OCI-LY1 (cell line): ENCODE measurements around the gene TOMM6.

Experiments used
- H2AFZ ChIP-seq: fragments of 200-600 bp; sonication (generic), shearing (Covaris generic); 2 replicates; pipeline ENCODE4 v1.6.0; 2014; ENCODE audit warnings: antibody characterized with exemption, mild to moderate bottlenecking, low read length
- H3F3A ChIP-seq: fragments of 200-600 bp; sonication (generic), shearing (Covaris generic); 2 replicates; pipeline ENCODE4 v1.6.0; 2014; ENCODE audit warnings: mild to moderate bottlenecking, antibody characterized with exemption, low read length, moderate library complexity; ENCODE audit not compliant: insufficient read depth
- H3K27ac ChIP-seq: fragments of 200-600 bp; sonication (generic); 2 replicates; pipeline ENCODE4 v1.5.1; 2014; ENCODE audit warnings: low read length, mixed run types, mild to moderate bottlenecking, low read depth; ENCODE audit not compliant: poor library complexity, severe bottlenecking
- H3K27me3 ChIP-seq: fragments of 200-600 bp; sonication (generic); 2 replicates; pipeline ENCODE4 v1.6.0; 2014; ENCODE audit warnings: antibody characterized with exemption, mild to moderate bottlenecking, low read length, moderate library complexity; ENCODE audit not compliant: insufficient read depth
- H3K36me3 ChIP-seq: fragments of 200-600 bp; sonication (generic); 2 replicates; pipeline ENCODE4 v1.6.1; 2014; ENCODE audit warnings: mild to moderate bottlenecking, antibody characterized with exemption, low read length, moderate library complexity, mixed read lengths; ENCODE audit not compliant: insufficient read depth
- H3K4me1 ChIP-seq: fragments of 200-600 bp; sonication (generic); 2 replicates; pipeline ENCODE4 v1.5.1; 2014; ENCODE audit warnings: mild to moderate bottlenecking, low read length, moderate library complexity; ENCODE audit not compliant: insufficient read depth, severe bottlenecking
- H3K4me2 ChIP-seq: fragments of 200-600 bp; sonication (generic), shearing (Covaris generic); 2 replicates; pipeline ENCODE4 v1.6.1; 2014; ENCODE audit warnings: low read length
- H3K4me3 ChIP-seq: fragments of 200-600 bp; sonication (generic); 2 replicates; pipeline ENCODE4 v1.5.1; 2014; ENCODE audit warnings: low read length, low read depth, mild to moderate bottlenecking, mixed read lengths; ENCODE audit not compliant: poor library complexity, severe bottlenecking
- H3K79me2 ChIP-seq: fragments of 200-600 bp; shearing (Covaris generic); 2 replicates; pipeline ENCODE4 v1.6.1; 2016; ENCODE audit warnings: mixed run types, low read length, mixed read lengths; ENCODE audit not compliant: insufficient read depth
- H3K9ac ChIP-seq: fragments of 200-600 bp; sonication (generic), shearing (Covaris generic); 2 replicates; pipeline ENCODE4 v1.6.1; 2014; ENCODE audit warnings: mild to moderate bottlenecking, low read length, mixed read lengths
- H3K9me2 ChIP-seq: fragments of 200-600 bp; sonication (generic), shearing (Covaris generic); 2 replicates; pipeline ENCODE4 v1.6.1; 2014; ENCODE audit warnings: low read depth, mild to moderate bottlenecking, low read length, mixed read lengths
- H3K9me3 ChIP-seq: fragments of 200-600 bp; shearing (Covaris generic); 2 replicates; pipeline ENCODE4 v1.6.1; 2014; ENCODE audit warnings: low read length, mixed read lengths
- H4K20me1 ChIP-seq: fragments of 200-600 bp; sonication (generic), shearing (Covaris generic); 2 replicates; pipeline ENCODE4 v1.6.0; 2016; ENCODE audit warnings: mild to moderate bottlenecking, low read length; ENCODE audit not compliant: insufficient read depth
- EZH2 ChIP-seq: fragments of 200-600 bp; sonication (generic), shearing (Covaris generic); IDR thresholded peaks from 2 replicates; pipeline ENCODE4 v1.8.0; 2017; ENCODE audit warnings: borderline replicate concordance, mixed run types, mild to moderate bottlenecking, antibody characterized with exemption, low read length, moderate library complexity, mixed read lengths
- TF ChIP-seq, protein P1 (sequence below): fragments of 200-600 bp; sonication (generic), shearing (Covaris generic); IDR thresholded peaks from 2 replicates; pipeline ENCODE4 v1.5.1; 2017; ENCODE audit warnings: mild to moderate bottlenecking, antibody characterized with exemption, low read length, moderate library complexity, mixed read lengths

TOMM6 gene

DNA sequence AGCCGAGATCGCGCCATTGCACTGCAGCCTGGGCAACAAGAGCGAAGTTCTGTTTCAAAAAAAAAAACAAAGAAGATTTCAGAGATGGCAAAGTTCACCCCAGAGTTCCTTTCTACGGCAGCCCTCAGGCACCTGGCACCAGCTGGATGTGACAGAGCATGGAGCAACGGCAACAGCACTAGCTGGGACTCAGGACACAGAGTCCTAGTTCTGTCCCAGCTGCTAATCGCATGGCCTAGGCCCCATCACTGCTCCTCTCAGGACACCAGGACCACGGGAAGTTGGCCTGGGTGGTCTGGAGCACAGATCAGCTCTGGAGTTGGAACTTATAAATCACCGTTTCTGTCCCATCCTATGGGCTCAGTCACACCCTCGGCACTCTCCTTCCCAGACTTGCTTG, 41.4 kb upstream of the TOMM6 start:
- Histone ChIP-seq H3K4me2 (no peak overlapping the region), H3K4me1 (no peaks in the 10 kb centered on the region), H3K27ac (no peak overlapping the region), H3K9me3 (no peaks in the 10 kb centered on the region), H3F3A (no peaks in the 10 kb centered on the region), H2AFZ (no peak overlapping the region), H3K27me3 (no peaks in the 10 kb centered on the region), H3K9me2 (no peaks in the 10 kb centered on the region), H3K79me2 (no peaks in the 10 kb centered on the region), H3K36me3 (no peaks in the 10 kb centered on the region), H3K9ac (no peak overlapping the region), H3K4me3 (no peak overlapping the region), H4K20me1 (no peaks in the 10 kb centered on the region)
- TF ChIP-seq EZH2 = no peak
- TF ChIP-seq, protein P1, sequence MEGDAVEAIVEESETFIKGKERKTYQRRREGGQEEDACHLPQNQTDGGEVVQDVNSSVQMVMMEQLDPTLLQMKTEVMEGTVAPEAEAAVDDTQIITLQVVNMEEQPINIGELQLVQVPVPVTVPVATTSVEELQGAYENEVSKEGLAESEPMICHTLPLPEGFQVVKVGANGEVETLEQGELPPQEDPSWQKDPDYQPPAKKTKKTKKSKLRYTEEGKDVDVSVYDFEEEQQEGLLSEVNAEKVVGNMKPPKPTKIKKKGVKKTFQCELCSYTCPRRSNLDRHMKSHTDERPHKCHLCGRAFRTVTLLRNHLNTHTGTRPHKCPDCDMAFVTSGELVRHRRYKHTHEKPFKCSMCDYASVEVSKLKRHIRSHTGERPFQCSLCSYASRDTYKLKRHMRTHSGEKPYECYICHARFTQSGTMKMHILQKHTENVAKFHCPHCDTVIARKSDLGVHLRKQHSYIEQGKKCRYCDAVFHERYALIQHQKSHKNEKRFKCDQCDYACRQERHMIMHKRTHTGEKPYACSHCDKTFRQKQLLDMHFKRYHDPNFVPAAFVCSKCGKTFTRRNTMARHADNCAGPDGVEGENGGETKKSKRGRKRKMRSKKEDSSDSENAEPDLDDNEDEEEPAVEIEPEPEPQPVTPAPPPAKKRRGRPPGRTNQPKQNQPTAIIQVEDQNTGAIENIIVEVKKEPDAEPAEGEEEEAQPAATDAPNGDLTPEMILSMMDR = no peak

DNA sequence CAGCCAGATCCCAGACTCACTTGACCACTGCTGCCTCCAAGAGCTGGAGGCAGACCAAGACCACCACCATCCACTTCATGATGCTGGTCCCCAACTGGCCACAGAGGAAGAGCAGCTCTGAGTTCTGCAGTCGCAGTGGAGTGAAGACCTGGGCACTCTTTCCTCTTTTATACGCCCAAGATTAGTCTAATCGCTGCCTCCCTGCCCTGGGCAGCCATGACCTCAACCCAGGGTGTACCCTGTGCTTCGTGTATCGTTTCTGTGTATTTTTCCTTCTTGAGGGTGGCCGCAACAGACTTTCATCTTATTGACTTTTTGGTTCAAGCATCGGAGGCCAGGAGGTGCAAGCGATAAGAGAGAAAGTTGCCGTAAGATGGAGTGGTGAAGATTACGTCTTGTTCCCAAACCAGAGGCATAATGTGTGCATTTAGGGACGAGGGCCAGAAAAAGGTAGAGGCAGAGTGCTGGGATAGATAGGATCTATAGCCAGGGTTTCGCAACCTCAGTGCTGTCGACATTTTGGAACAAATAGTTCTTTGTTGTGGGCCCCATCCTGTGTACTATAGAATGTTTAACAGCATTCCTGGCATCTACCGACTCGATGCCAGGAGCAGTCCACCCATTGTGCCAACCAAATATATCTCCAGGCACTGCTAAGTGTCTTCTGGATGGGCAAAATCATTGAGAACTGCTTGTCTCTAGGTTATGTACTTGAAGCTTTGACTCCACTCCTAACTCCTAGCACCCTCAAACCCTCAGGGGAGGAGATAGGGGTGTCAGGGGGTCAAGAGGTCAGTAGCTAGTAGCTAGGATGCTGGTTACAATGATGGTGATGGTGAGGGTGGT, 40.0 kb upstream of the TOMM6 start, which contains the start of gene PGC:
Gene PGC, minus strand, starts transcription at position 142 of the 846 bp plus-strand sequence. Its CDS starts 63 bp downstream, at position 79.
- no peaks in the 10 kb centered on the region for H3K36me3 ChIP-seq
- H3K27ac ChIP-seq = no peak within 1 kb of the TSS
- H3K79me2 ChIP-seq = no peaks in the 10 kb centered on the region
- H3F3A ChIP-seq = no peaks in the 10 kb centered on the region
- no peak within 1 kb of the TSS for H3K4me3 ChIP-seq
- TF ChIP-seq, protein P1 = no peak
- no peak for TF ChIP-seq EZH2
- H3K4me2 ChIP-seq = no peak within 1 kb of the TSS
- H3K9me2 ChIP-seq = no peaks in the 10 kb centered on the region
- no peaks in the 10 kb centered on the region for H3K9me3 ChIP-seq
- H3K4me1 ChIP-seq = no peaks in the 10 kb centered on the region
- no peaks in the 10 kb centered on the region for H4K20me1 ChIP-seq
- no peak within 1 kb of the TSS for H2AFZ ChIP-seq
- no peaks in the 10 kb centered on the region for H3K27me3 ChIP-seq
- H3K9ac ChIP-seq = no peak within 1 kb of the TSS

DNA sequence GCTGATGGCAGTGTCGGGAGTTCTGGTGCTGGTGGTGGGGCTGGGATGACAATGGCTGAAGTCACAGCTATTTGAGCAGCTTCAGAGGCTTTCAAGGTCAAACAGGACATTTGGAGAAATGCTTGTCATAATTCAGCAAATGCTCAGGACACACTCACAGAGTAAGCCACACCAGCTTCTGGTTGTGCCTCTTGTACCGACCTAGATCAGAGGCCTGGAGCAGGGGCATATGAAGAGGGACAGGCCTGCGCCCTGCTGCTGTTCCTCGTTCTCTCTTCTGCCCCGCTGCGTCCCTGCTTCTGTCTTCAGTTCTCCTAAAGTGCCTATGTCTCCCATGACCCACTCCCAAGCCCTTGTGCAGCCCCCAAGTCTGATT, 39.4 kb upstream of the TOMM6 start:
- Histone ChIP-seq H3K27me3 (no peaks in the 10 kb centered on the region), H3K4me3 (no peak overlapping the region), H3K36me3 (no peaks in the 10 kb centered on the region), H3K4me2 (no peak overlapping the region), H2AFZ (no peak overlapping the region), H3K9me3 (no peaks in the 10 kb centered on the region), H3K4me1 (no peaks in the 10 kb centered on the region), H3K9me2 (no peaks in the 10 kb centered on the region), H3F3A (no peaks in the 10 kb centered on the region), H4K20me1 (no peaks in the 10 kb centered on the region), H3K9ac (no peak overlapping the region), H3K27ac (no peak overlapping the region), H3K79me2 (no peaks in the 10 kb centered on the region)
- TF ChIP-seq, protein P1 = no peak
- no peak for TF ChIP-seq EZH2
